Measurements from ENCODE around the gene CCN5.
"Not testable (repeated sequence)": the region's sequence is repeated elsewhere in the genome, so short reads cannot be mapped to it uniquely, and the experiment has no call there.

Gene CCN5

GRCh38 chr20:44695674-44696300 lies 19.4 kb upstream of the CCN5 start:
- no peak for DNase-seq

- no peak for DNase-seq
These were observed 18.9 kb upstream of the CCN5 start for GRCh38 chr20:44696315-44696714.

GRCh38 chr20:44697041-44697440 lies 18.1 kb upstream of the CCN5 start:
- not testable (repeated sequence) for DNase-seq

- no peak for DNase-seq
These were observed 16.8 kb upstream of the CCN5 start for GRCh38 chr20:44698351-44698750.

- no peak for DNase-seq
These were observed 14.9 kb upstream of the CCN5 start for GRCh38 chr20:44700306-44700705.

- no peak for DNase-seq
These were observed 13.9 kb upstream of the CCN5 start for GRCh38 chr20:44701118-44701857.

- DNase-seq, result no peak
These were observed 13.3 kb upstream of the CCN5 start for GRCh38 chr20:44701858-44702256.

- DNase-seq, result no peak
These were observed 12.4 kb upstream of the CCN5 start for GRCh38 chr20:44702776-44703175.

GRCh38 chr20:44703183-44703925 lies 11.8 kb upstream of the CCN5 start:
- DNase-seq, result no peak

- no peak for DNase-seq
These were observed 11.1 kb upstream of the CCN5 start for GRCh38 chr20:44703956-44704488.

GRCh38 chr20:44704551-44704971 lies 10.6 kb upstream of the CCN5 start:
- DNase-seq, result no peak

- DNase-seq, result no peak
These were observed 9.6 kb upstream of the CCN5 start for GRCh38 chr20:44705364-44706094.

- no peak for DNase-seq
These were observed 8.7 kb upstream of the CCN5 start for GRCh38 chr20:44706301-44707017.

GRCh38 chr20:44707018-44707579 lies 8.1 kb upstream of the CCN5 start:
- no peak for DNase-seq

GRCh38 chr20:44709380-44709779 lies 5.8 kb upstream of the CCN5 start:
- DNase-seq, result no peak

- DNase-seq, result no peak
These were observed 5.4 kb upstream of the CCN5 start for GRCh38 chr20:44709797-44710196.

GRCh38 chr20:44711237-44711636 lies 3.9 kb upstream of the CCN5 start:
- no peak for DNase-seq

GRCh38 chr20:44714102-44714700 lies 968 bp upstream of the CCN5 start:
- no peak for DNase-seq

GRCh38 chr20:44715499-44716308 lies 535 bp downstream of the CCN5 start:
- DNase-seq, result no peak

GRCh38 chr20:44716309-44717106 lies 1.3 kb downstream of the CCN5 start:
- DNase-seq, result no peak

Measured in NCI-H187 treated with DMSO at 0.1 percent for 48 hours (cell line).